Measurements from ENCODE around the gene RPUSD4. TPM values are rescaled to one million over a fixed set of nuclear protein-coding genes. Genes with fewer than 3 reads are reported as not detected.
A peak's percentile ranks its signal among the peaks of the same experiment; 100 is the strongest.

Gene RPUSD4
- total and polyA plus RNA-seq, 9 of the 15 experiments (the other 6 are each of a cell fraction or from before 2014, with no cell fraction given): 27.4 to 56.2 (median 44.6) TPM

- TF ChIP-seq FOXA3 (CRISPR knock-in tag; conservative IDR thresholded peaks at IDR 0.05 in 1 of 2, IDR thresholded peaks at IDR 0.05 in 1 of 2) (no peak), MXD1 (CRISPR knock-in tag; IDR thresholded peaks at IDR 0.05; ENCODE audit: borderline replicate concordance, poor library complexity, severe bottlenecking) (peak; percentile 96), HNRNPLL (IDR thresholded peaks at IDR 0.05; ENCODE audit: low read depth, low read length, poor library complexity, severe bottlenecking) (no peak), JUND (IDR thresholded peaks at IDR 0.05; ENCODE audit: borderline replicate concordance, low read depth, low read length) (peak; percentile 32; the same call in 1 of the 2 replicates), JUND (tag; IDR thresholded peaks at IDR 0.05; ENCODE audit: borderline replicate concordance, low read depth, low read length) (no peak), CUX1 (CRISPR knock-in tag; IDR thresholded peaks at IDR 0.05) (no peak), THAP12 (CRISPR knock-in tag; IDR thresholded peaks at IDR 0.05) (no peak), ZNF778 (CRISPR knock-in tag; IDR thresholded peaks at IDR 0.05) (no peak), FOS (IDR thresholded peaks at IDR 0.05; ENCODE audit: extremely low read depth, insufficient read length) (peak; percentile 92), HNRNPK (IDR thresholded peaks at IDR 0.05; ENCODE audit: low read depth, low read length, poor library complexity, severe bottlenecking) (no peak), GTF3C2 (IDR thresholded peaks at IDR 0.05; ENCODE audit: borderline replicate concordance, extremely low read depth, insufficient read length) (no peak), HCFC1 (IDR thresholded peaks at IDR 0.05; ENCODE audit: low read depth, low read length) (peak; percentile 78)
These were observed at the start of gene RPUSD4, which contains the start of gene FAM118B (continued) for GRCh38 chr11:126211236-126212088.

Data from K562 (cell line).